ENCODE data around the gene CSNK1G3.

Gene CSNK1G3

GRCh38 chr5:123514615-123515355, 2.8 kb downstream of the CSNK1G3 start:
- DNase-seq: no peak

GRCh38 chr5:123515904-123516303, 3.9 kb downstream of the CSNK1G3 start:
- DNase-seq (no peak), ATAC-seq (no peak)

More at GRCh38 chr5:123514615-123515355, 2.8 kb downstream of the CSNK1G3 start:
- ATAC-seq: no peak

GRCh38 chr5:123517476-123517875, 5.5 kb downstream of the CSNK1G3 start:
- ATAC-seq: no peak

GRCh38 chr5:123518111-123518510, 6.1 kb downstream of the CSNK1G3 start:
- no peak for ATAC-seq

More at GRCh38 chr5:123517476-123517875, 5.5 kb downstream of the CSNK1G3 start:
- no peak for DNase-seq

GRCh38 chr5:123520677-123521247, 8.8 kb downstream of the CSNK1G3 start:
- no peak for ATAC-seq
- DNase-seq: no peak

More at GRCh38 chr5:123518111-123518510, 6.1 kb downstream of the CSNK1G3 start:
- no peak for DNase-seq

GRCh38 chr5:123524146-123524545, 12.2 kb downstream of the CSNK1G3 start:
- no peak for ATAC-seq
- no peak for DNase-seq

- no peak for DNase-seq
- ATAC-seq: no peak
These were observed 15.2 kb downstream of the CSNK1G3 start for GRCh38 chr5:123527190-123527589.

- ATAC-seq: no peak
- DNase-seq: no peak
These were observed 16.1 kb downstream of the CSNK1G3 start for GRCh38 chr5:123528065-123528464.

- ATAC-seq: peak; percentile 63
These were observed 16.9 kb downstream of the CSNK1G3 start for GRCh38 chr5:123528878-123529277.

GRCh38 chr5:123530728-123531127, 18.8 kb downstream of the CSNK1G3 start:
- DNase-seq (no peak), ATAC-seq (no peak)

More at GRCh38 chr5:123528878-123529277, 16.9 kb downstream of the CSNK1G3 start:
- no peak for DNase-seq

GRCh38 chr5:123535648-123536047, 23.7 kb downstream of the CSNK1G3 start:
- DNase-seq: no peak
- ATAC-seq: no peak

- DNase-seq (no peak), ATAC-seq (no peak)
These were observed 25.3 kb downstream of the CSNK1G3 start for GRCh38 chr5:123537256-123537655.

- no peak for ATAC-seq
These were observed 25.9 kb downstream of the CSNK1G3 start for GRCh38 chr5:123537845-123538244.

GRCh38 chr5:123538670-123539459, 26.9 kb downstream of the CSNK1G3 start:
- no peak for DNase-seq
- ATAC-seq: no peak

More at GRCh38 chr5:123537845-123538244, 25.9 kb downstream of the CSNK1G3 start:
- no peak for DNase-seq

GRCh38 chr5:123540534-123540933, 28.6 kb downstream of the CSNK1G3 start:
- no peak for DNase-seq

GRCh38 chr5:123543438-123543837, 31.5 kb downstream of the CSNK1G3 start:
- DNase-seq: no peak
- no peak for ATAC-seq

More at GRCh38 chr5:123540534-123540933, 28.6 kb downstream of the CSNK1G3 start:
- ATAC-seq: no peak

- DNase-seq (peak; percentile 15), ATAC-seq (no peak)
These were observed 33.5 kb downstream of the CSNK1G3 start for GRCh38 chr5:123545506-123545905.

GRCh38 chr5:123546657-123547056, 34.7 kb downstream of the CSNK1G3 start:
- no peak for ATAC-seq
- DNase-seq: no peak

- peak; percentile 38 for DNase-seq
- peak; percentile 97 for ATAC-seq
These were observed 37.4 kb downstream of the CSNK1G3 start for GRCh38 chr5:123549256-123549904.

- ATAC-seq (no peak), DNase-seq (no peak)
These were observed 42.6 kb downstream of the CSNK1G3 start for GRCh38 chr5:123554601-123555000.

- ATAC-seq (no peak), DNase-seq (no peak)
These were observed 45.9 kb downstream of the CSNK1G3 start for GRCh38 chr5:123557907-123558306.

- no peak for ATAC-seq
- no peak for DNase-seq
These were observed 46.9 kb downstream of the CSNK1G3 start for GRCh38 chr5:123558762-123559433.

All from stimulated activated naive CD8-positive, alpha-beta T cell treated with anti-CD3 and anti-CD28 coated beads, Interleukin-15, Interleukin-2, amounts not matched to agents 100 U/mL and 50 U/mL, for 24 hours (primary cell).